Measurements from ENCODE around the gene TRAF3IP1. TPM values are rescaled to one million over a fixed set of nuclear protein-coding genes. Genes with fewer than 3 reads are reported as not detected.

TRAF3IP1 gene
- total RNA-seq, 1 experiment from 2014 or later: 18.6 TPM

GRCh38 chr2:238325694-238326093, 5.4 kb downstream of the TRAF3IP1 start:
- DNase-seq: no peak
- Mint-ChIP-seq H3K9me3 (ENCODE audit: low read depth, unreplicated experiment) (peaks cover 3% of the 10 kb centered on the region), H3K4me1 (ENCODE audit: low read depth, unreplicated experiment) (peaks cover 9% of the 10 kb centered on the region), H3K36me3 (ENCODE audit: insufficient read depth, unreplicated experiment) (peaks cover 14% of the 10 kb centered on the region), H3K27ac (ENCODE audit: unreplicated experiment) (no peak overlapping the region), H3K4me3 (ENCODE audit: low read depth, unreplicated experiment) (no peak overlapping the region), H3K27me3 (ENCODE audit: unreplicated experiment) (no peaks in the 10 kb centered on the region)
- CTCF ChIA-PET: interaction anchor here (0.6 kb wide), 1 partner anchor 40 kb away, joined by 3 read pairs; no protein-coding TSS in a partner anchor
- TF ChIP-seq, protein P1, sequence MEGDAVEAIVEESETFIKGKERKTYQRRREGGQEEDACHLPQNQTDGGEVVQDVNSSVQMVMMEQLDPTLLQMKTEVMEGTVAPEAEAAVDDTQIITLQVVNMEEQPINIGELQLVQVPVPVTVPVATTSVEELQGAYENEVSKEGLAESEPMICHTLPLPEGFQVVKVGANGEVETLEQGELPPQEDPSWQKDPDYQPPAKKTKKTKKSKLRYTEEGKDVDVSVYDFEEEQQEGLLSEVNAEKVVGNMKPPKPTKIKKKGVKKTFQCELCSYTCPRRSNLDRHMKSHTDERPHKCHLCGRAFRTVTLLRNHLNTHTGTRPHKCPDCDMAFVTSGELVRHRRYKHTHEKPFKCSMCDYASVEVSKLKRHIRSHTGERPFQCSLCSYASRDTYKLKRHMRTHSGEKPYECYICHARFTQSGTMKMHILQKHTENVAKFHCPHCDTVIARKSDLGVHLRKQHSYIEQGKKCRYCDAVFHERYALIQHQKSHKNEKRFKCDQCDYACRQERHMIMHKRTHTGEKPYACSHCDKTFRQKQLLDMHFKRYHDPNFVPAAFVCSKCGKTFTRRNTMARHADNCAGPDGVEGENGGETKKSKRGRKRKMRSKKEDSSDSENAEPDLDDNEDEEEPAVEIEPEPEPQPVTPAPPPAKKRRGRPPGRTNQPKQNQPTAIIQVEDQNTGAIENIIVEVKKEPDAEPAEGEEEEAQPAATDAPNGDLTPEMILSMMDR (IDR thresholded peaks at IDR 0.05; ENCODE audit: unreplicated experiment): no peak
- intact Hi-C loops (cut with micrococcal nuclease; ENCODE audit: unreplicated experiment): no loop called here
- no TSS peak for BruUV-seq (replicated peaks)

- Mint-ChIP-seq H3K36me3 (ENCODE audit: insufficient read depth, unreplicated experiment) (peaks cover 5% of the 10 kb centered on the region), H3K27me3 (ENCODE audit: unreplicated experiment) (no peaks in the 10 kb centered on the region)
Observed at GRCh38 chr2:238326801-238327365, 6.6 kb downstream of the TRAF3IP1 start.

GRCh38 chr2:238327751-238328150, 7.4 kb downstream of the TRAF3IP1 start:
- intact Hi-C loops (cut with micrococcal nuclease; ENCODE audit: unreplicated experiment): no loop called here
- H3K4me3 Mint-ChIP-seq (ENCODE audit: low read depth, unreplicated experiment): no peak overlapping the region
- peaks cover 5% of the 10 kb centered on the region for H3K36me3 Mint-ChIP-seq (ENCODE audit: insufficient read depth, unreplicated experiment)
- no peaks in the 10 kb centered on the region for H3K4me1 Mint-ChIP-seq (ENCODE audit: low read depth, unreplicated experiment)
- no peaks in the 10 kb centered on the region for H3K27me3 Mint-ChIP-seq (ENCODE audit: unreplicated experiment)
- H3K9me3 Mint-ChIP-seq (ENCODE audit: low read depth, unreplicated experiment): peaks cover 3% of the 10 kb centered on the region
- no TSS peak for BruUV-seq (replicated peaks)
- CTCF ChIA-PET: no interaction called here
- no peak for DNase-seq
- TF ChIP-seq, protein P1 (IDR thresholded peaks at IDR 0.05; ENCODE audit: unreplicated experiment): no peak
- no peak overlapping the region for H3K27ac Mint-ChIP-seq (ENCODE audit: unreplicated experiment)

More at GRCh38 chr2:238326801-238327365, 6.6 kb downstream of the TRAF3IP1 start:
- BruUV-seq (replicated peaks): no TSS peak
- Mint-ChIP-seq H3K4me1 (ENCODE audit: low read depth, unreplicated experiment) (peaks cover 3% of the 10 kb centered on the region), H3K9me3 (ENCODE audit: low read depth, unreplicated experiment) (peaks cover 3% of the 10 kb centered on the region), H3K27ac (ENCODE audit: unreplicated experiment) (no peak overlapping the region), H3K4me3 (ENCODE audit: low read depth, unreplicated experiment) (no peak overlapping the region)
- TF ChIP-seq, protein P1 (IDR thresholded peaks at IDR 0.05; ENCODE audit: unreplicated experiment): no peak
- intact Hi-C loops (cut with micrococcal nuclease; ENCODE audit: unreplicated experiment): no loop called here
- no peak for DNase-seq
- CTCF ChIA-PET: no interaction called here

DNA sequence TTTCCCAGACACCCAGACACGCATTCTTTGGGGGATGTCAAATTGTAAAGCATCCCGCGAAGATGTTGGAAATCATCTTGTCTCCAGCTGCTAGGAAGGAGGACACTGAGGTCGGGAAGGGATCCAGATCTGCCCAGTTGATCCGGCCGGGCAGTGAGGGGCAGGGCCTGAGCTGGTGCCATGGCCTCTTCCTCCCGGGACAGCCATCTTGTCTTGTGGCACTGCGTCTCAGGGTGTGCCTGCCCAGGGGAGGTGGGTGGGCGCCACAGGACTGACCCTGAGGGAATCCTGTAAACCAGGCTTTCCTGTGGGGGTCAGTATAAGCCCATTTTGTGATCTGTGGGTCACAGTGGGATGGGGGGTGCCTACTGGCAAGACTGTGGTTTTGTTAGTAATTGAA, 10.1 kb downstream of the TRAF3IP1 start:
- Mint-ChIP-seq H3K27ac (ENCODE audit: unreplicated experiment) (no peak overlapping the region), H3K4me1 (ENCODE audit: low read depth, unreplicated experiment) (no peaks in the 10 kb centered on the region), H3K27me3 (ENCODE audit: unreplicated experiment) (no peaks in the 10 kb centered on the region), H3K9me3 (ENCODE audit: low read depth, unreplicated experiment) (peaks cover 3% of the 10 kb centered on the region), H3K36me3 (ENCODE audit: insufficient read depth, unreplicated experiment) (peaks cover 5% of the 10 kb centered on the region), H3K4me3 (ENCODE audit: low read depth, unreplicated experiment) (no peak overlapping the region)
- intact Hi-C loops (cut with micrococcal nuclease; ENCODE audit: unreplicated experiment): no loop called here
- no peak for DNase-seq
- TF ChIP-seq, protein P1 (IDR thresholded peaks at IDR 0.05; ENCODE audit: unreplicated experiment): no peak
- CTCF ChIA-PET: no interaction called here
- BruUV-seq (replicated peaks): no TSS peak

Measured in Calu3 (cell line).